ENCODE results near the gene SMCP. TPM values are rescaled to one million over a fixed set of nuclear protein-coding genes. Genes with fewer than 3 reads are reported as not detected.

SMCP gene
- total RNA-seq: not detected
- polyA plus RNA-seq: not detected
- long read RNA-seq, donor 1: 0 reads
- long read RNA-seq, donor 2: 0 reads
- long read RNA-seq, donor 3: 0 reads

- H3K27me3 ChIP-seq: no peaks in the 10 kb centered on the region
- ATAC-seq (no peak), DNase-seq (no peak)
- no peaks in the 10 kb centered on the region for H3K4me1 ChIP-seq
- H3K36me3 ChIP-seq: no peaks in the 10 kb centered on the region
- H3K27ac ChIP-seq: no peak within 1 kb of the TSS
- no peak for TF ChIP-seq POLR2A (IDR thresholded peaks at IDR 0.05)
- TF ChIP-seq CTCF (IDR thresholded peaks at IDR 0.05): no peak
- H3K9me3 ChIP-seq: no peaks in the 10 kb centered on the region
- intact Hi-C loops (cut with DNase I): loop anchor here in 2 of 10 donors (5.0 to 10.0 kb wide), 2 partner anchors 344 to 347 kb away; no protein-coding TSS in a partner anchor
- 0 to 5% (median 3%) methylated on average over 1 of the region's 1 CpG for WGBS, 4 donors
- no peak within 1 kb of the TSS for H3K4me3 ChIP-seq
Observed at GRCh38 chr1:152878042-152878441, at the start of gene SMCP. Gene SMCP (plus strand): TSS chr1:152878322. CDS start chr1:152884423, 6,101 bp downstream.

- no peaks in the 10 kb centered on the region for H3K27me3 ChIP-seq
- H3K4me1 ChIP-seq: no peaks in the 10 kb centered on the region
- TF ChIP-seq CTCF (IDR thresholded peaks at IDR 0.05) (no peak), POLR2A (IDR thresholded peaks at IDR 0.05) (no peak)
- no peak for DNase-seq
- intact Hi-C loops (cut with DNase I): no loop called here
- no peak for ATAC-seq
- H3K9me3 ChIP-seq: peaks cover 0 to 6% (median 0%) of the 10 kb centered on the region in 12 donors
- no peak overlapping the region for H3K27ac ChIP-seq
- H3K36me3 ChIP-seq: no peaks in the 10 kb centered on the region
- no peak overlapping the region for H3K4me3 ChIP-seq
- WGBS, 4 donors: 34 to 51% (median 48%) methylated on average over 2 of the region's 2 CpGs
Observed at GRCh38 chr1:152836870-152837269, 41.3 kb upstream of the SMCP start.

GRCh38 chr1:152842556-152842955 lies 35.6 kb upstream of the SMCP start, which contains the start of gene LCE6A:
Gene LCE6A (plus strand): TSS chr1:152842856. CDS start chr1:152843521, 665 bp downstream.
- WGBS, 4 donors: 67 to 85% (median 75%) methylated on average over 2 to 3 of the region's 3 CpGs
- Histone ChIP-seq H3K4me1 (no peaks in the 10 kb centered on the region), H3K27me3 (peaks cover 0 to 4% (median 0%) of the 10 kb centered on the region in 9 donors), H3K36me3 (no peaks in the 10 kb centered on the region), H3K27ac (no peak within 1 kb of the TSS), H3K9me3 (no peaks in the 10 kb centered on the region), H3K4me3 (no peak within 1 kb of the TSS)
- no peak for DNase-seq
- TF ChIP-seq POLR2A (IDR thresholded peaks at IDR 0.05): no peak
- TF ChIP-seq CTCF (IDR thresholded peaks at IDR 0.05): no peak
- ATAC-seq: no peak
- intact Hi-C loops (cut with DNase I): no loop called here

- intact Hi-C loops (cut with DNase I): no loop called here
- Histone ChIP-seq H3K4me1 (no peaks in the 10 kb centered on the region), H3K27me3 (peaks cover 0 to 10% (median 0%) of the 10 kb centered on the region in 9 donors), H3K4me3 (no peak overlapping the region), H3K36me3 (no peaks in the 10 kb centered on the region), H3K27ac (no peak overlapping the region), H3K9me3 (no peaks in the 10 kb centered on the region)
- WGBS, 4 donors: 29 to 39% (median 34%) methylated on average over 2 of the region's 2 CpGs
- TF ChIP-seq POLR2A (IDR thresholded peaks at IDR 0.05) (no peak), CTCF (IDR thresholded peaks at IDR 0.05) (no peak)
- DNase-seq (no peak), ATAC-seq (no peak)
Observed at GRCh38 chr1:152855661-152856060, 22.5 kb upstream of the SMCP start.
